HG02678 (cell line): ENCODE data around the gene BPHL.
"Not testable (repeated sequence)": the region's sequence is repeated elsewhere in the genome, so short reads cannot be mapped to it uniquely, and the experiment has no call there.

ENCODE experiments used
- ATAC-seq: cut with Tn5 transposase; IDR thresholded peaks from one replicate; pipeline ENCODE4 v1.9.1; 2021; ENCODE audit warnings: mild to moderate bottlenecking, moderate library complexity; ENCODE audit not compliant: unreplicated experiment

Gene BPHL

GRCh38 chr6:3176562-3177355, 58.2 kb downstream of the BPHL start:
- no peak for ATAC-seq

- ATAC-seq = not testable (repeated sequence)
These were observed 60.2 kb downstream of the BPHL start for GRCh38 chr6:3178666-3179065.

GRCh38 chr6:3179945-3180344, 61.4 kb downstream of the BPHL start:
- not testable (repeated sequence) for ATAC-seq

DNA sequence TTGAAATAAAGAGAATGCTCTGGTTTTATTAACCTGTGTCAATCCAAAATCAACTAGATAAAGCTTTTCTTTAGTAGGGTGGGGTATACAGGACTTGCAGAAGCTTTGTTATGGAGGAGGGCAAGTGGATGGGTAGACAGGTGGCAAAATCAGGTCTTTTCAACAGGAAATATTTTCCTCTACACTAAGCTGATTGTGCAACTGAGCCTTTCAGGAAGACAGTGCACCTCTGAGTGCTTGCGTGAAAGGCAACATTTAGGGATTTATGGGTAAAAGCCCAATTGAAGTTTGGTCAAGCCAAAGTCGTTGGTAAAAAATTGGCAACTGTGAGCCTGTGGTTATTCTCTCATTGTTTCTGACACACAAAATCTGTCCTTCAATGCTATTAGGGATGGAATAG, 62.6 kb downstream of the BPHL start:
- ATAC-seq = no peak

DNA sequence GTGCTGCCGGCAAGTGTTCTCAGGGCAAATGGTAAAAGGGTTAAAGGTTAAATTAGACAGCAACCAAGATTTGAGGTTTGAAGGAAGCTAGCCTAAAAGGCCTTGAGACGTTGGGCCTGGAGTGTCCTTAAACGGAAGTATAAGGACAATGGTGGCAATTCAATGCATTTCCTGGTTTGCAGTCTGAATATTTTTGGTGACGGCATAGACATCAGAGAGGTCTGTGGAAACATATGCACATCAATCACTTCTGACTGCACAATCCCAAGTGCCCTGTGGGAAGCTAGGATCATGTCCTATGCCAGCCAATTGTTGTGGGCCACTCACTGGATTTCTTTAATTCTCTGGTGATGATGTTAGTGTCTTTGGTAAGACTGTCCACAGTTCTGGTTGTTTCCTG, 64.6 kb downstream of the BPHL start:
- ATAC-seq = no peak

- ATAC-seq = no peak
These were observed 68.5 kb downstream of the BPHL start for GRCh38 chr6:3186974-3187382.

GRCh38 chr6:3188262-3188661, 69.8 kb downstream of the BPHL start:
- no peak for ATAC-seq

DNA sequence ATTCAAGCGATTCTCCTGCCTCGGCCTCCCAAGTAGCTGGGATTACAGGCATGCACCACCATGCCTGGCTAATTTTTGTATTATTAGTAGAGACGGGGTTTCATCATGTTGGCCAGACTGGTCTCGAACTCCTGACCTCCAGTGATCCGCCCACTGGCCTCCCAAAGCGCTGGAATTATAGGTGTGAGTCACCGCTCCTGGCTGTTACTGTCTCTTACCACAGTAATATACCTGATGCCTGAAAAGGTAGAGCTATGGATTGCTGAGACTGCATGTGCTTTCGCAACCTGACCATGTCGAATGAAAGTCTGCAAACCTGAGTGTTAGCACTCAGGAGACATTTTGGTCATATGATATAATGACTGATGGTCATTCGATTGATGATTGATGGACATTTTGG, 70.7 kb downstream of the BPHL start:
- ATAC-seq = not testable (repeated sequence)

- no peak for ATAC-seq
These were observed 71.5 kb downstream of the BPHL start for GRCh38 chr6:3190056-3190455.

DNA sequence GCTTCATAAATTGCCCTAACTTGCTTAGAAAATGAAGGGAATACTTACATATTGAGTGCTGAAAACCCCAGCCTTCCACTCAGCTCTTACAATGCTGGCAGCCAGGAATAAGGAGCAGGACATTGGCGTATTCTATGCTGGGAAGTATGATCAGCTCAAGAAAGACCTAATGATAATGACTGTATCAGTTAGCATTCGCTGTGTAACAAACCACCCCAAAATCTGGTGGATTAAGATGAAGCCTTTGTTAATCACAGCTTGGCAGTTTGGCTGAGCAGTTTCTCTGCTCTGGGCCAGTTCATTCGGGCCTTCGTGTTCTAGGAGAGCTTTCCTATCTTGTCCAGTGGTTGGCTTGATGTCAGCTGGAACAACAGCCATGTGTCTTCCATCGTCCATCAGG, 72.3 kb downstream of the BPHL start:
- ATAC-seq = no peak

DNA sequence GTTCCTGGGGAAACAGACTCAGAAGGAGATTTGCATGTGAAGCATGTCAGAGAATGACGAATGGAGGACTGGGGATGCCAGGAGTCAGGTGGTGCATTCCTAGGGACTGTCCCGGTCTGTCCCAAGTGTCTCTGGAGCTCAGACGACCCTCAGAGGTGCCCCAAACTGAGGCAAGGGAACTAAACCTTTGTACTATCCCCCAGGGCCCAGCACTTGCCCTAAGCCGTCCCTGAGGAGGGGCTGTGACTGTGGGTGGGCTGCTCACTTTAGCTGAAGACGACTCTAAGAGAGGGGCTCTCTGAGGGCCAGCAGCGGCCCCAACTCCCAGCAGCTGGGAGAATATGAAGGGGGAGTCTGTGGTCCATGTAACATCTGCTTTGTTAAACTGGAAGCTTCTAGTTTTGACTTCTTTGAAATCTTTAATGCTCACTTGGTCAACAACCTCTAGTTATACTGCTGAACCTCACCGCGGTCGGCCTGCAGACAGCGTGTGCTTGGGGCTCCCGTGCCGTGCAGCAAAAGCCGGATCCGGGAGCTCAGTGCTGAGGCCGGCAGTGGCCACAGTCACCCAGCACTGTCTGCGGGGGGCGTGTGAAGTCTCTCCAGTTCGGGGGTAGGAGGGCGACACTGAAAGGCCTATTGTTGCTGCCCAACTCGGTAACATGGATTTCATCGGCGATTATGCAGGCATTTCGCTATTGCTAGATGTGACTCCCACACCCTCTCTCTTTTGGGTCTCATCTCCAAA, 74.8 kb downstream of the BPHL start:
- ATAC-seq = no peak

GRCh38 chr6:3194535-3195419, 76.3 kb downstream of the BPHL start:
- ATAC-seq = no peak

GRCh38 chr6:3195420-3195694, 76.8 kb downstream of the BPHL start:
- ATAC-seq = no peak

GRCh38 chr6:3195695-3196497, 77.4 kb downstream of the BPHL start:
- ATAC-seq = no peak

GRCh38 chr6:3196770-3197169, 78.3 kb downstream of the BPHL start:
- ATAC-seq = no peak

- not testable (repeated sequence) for ATAC-seq
These were observed 79.2 kb downstream of the BPHL start for GRCh38 chr6:3197734-3198133.

GRCh38 chr6:3199382-3199781, 80.9 kb downstream of the BPHL start:
- no peak for ATAC-seq

GRCh38 chr6:3200682-3201081, 82.2 kb downstream of the BPHL start:
- no peak for ATAC-seq

DNA sequence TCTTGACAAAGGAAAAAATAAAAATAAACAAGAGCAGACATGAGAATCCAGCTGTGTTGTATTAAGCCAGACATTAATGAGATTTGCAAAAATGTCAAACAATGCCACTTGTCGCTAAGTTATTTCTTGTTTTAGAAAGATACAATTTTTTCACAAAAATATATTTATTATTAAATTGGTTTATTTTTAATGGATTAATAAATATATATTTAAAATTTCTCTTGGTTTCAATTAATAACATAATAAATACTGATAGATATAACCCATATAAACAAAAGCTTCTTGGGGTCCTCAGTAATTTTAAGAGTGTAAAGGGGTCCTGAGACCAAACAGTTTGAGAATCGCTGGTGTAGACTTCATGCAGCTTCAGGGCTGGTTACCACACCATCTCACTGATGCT, 82.9 kb downstream of the BPHL start:
- no peak for ATAC-seq
